ENCODE results near the gene ZNF736.
"Not testable (repeated sequence)": the region's sequence is repeated elsewhere in the genome, so short reads cannot be mapped to it uniquely, and the experiment has no call there.

ZNF736 gene

GRCh38 chr7:64313740-64314491, at the start of gene ZNF736:
Gene ZNF736, plus strand, starts transcription at chr7:64313961. Its CDS starts 190 bp downstream, at chr7:64314151.
- H3K36me3 ChIP-seq (ENCODE audit: control insufficient read depth, insufficient read depth, low read length) = no peaks in the 10 kb centered on the region
- no peaks in the 10 kb centered on the region for H3K27me3 ChIP-seq (ENCODE audit: control insufficient read depth, insufficient read depth, low read length)
- H3K27ac ChIP-seq (ENCODE audit: low read length) = no peak within 1 kb of the TSS
- H3K4me1 ChIP-seq (ENCODE audit: control insufficient read depth, insufficient read depth, low read length) = no peaks in the 10 kb centered on the region
- DNase-seq (ENCODE audit: low read depth, low spot score) = no peak
- no peak within 1 kb of the TSS for H3K4me3 ChIP-seq (ENCODE audit: low read length)
- no CpG with 5 or more reads among the region's 33 CpGs for WGBS (ENCODE audit: insufficient coverage, insufficient read length)
- H3K9me3 ChIP-seq (ENCODE audit: control insufficient read depth, insufficient read depth, low read length) = peaks cover 9% of the 10 kb centered on the region

DNA sequence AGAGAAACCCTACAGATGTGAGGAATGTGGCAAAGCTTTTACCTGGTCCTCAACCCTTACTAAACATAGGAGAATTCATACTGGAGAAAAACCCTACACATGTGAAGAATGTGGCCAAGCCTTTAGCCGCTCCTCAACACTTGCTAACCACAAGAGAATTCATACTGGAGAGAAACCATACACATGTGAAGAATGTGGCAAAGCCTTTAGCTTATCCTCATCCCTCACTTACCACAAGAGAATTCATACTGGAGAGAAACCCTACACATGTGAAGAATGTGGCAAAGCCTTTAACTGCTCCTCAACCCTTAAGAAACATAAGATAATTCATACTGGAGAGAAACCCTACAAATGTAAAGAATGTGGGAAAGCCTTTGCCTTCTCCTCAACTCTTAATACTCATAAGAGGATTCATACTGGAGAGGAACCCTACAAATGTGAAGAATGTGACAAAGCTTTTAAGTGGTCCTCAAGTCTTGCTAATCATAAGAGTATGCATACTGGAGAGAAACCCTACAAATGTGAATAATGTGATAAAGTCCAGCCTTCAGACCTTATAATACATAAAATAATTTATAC, 47.3 kb upstream of the ZNF736 start:
- Histone ChIP-seq H3K36me3 (ENCODE audit: control insufficient read depth, insufficient read depth, low read length) (no peaks in the 10 kb centered on the region), H3K9me3 (ENCODE audit: control insufficient read depth, insufficient read depth, low read length) (no peaks in the 10 kb centered on the region; the same call in 1 of the 2 replicates), H3K27me3 (ENCODE audit: control insufficient read depth, insufficient read depth, low read length) (no peaks in the 10 kb centered on the region), H3K4me3 (ENCODE audit: low read length) (no peak overlapping the region), H3K27ac (ENCODE audit: low read length) (no peak overlapping the region), H3K4me1 (ENCODE audit: control insufficient read depth, insufficient read depth, low read length) (no peaks in the 10 kb centered on the region)
- no CpG with 5 or more reads among the region's 1 CpG for WGBS (ENCODE audit: insufficient coverage, insufficient read length)
- no peak for DNase-seq (ENCODE audit: low read depth, low spot score)

DNA sequence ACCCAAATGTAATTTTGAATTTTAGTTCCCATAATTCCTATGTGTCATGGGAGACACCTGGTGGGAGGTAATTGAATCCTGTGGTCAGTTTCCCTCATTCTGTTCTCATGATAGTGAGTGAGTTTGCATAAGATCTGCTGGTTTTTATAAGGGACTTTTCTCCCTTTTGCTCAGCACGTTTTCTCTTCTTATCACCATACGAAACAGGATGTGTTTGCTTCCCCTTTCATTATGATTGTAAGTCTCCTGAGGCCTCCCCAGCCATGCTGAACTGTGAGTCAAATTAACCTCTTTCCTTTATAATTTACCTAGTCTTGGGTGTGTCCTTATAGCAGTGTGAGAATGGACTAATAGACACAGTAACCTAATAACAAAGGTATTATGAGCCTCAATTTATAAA, 36.1 kb upstream of the ZNF736 start:
- WGBS (ENCODE audit: insufficient coverage, insufficient read length) = no CpG with 5 or more reads among the region's 2 CpGs
- H3K9me3 ChIP-seq (ENCODE audit: control insufficient read depth, insufficient read depth, low read length) = 0 out of 2 replicates have a peak, but pooled peaks cover under 1% of the 10 kb centered on the region
- no peak overlapping the region for H3K4me3 ChIP-seq (ENCODE audit: low read length)
- no peaks in the 10 kb centered on the region for H3K4me1 ChIP-seq (ENCODE audit: control insufficient read depth, insufficient read depth, low read length)
- H3K27me3 ChIP-seq (ENCODE audit: control insufficient read depth, insufficient read depth, low read length) = no peaks in the 10 kb centered on the region
- DNase-seq (ENCODE audit: low read depth, low spot score) = no peak
- H3K27ac ChIP-seq (ENCODE audit: low read length) = no peak overlapping the region
- H3K36me3 ChIP-seq (ENCODE audit: control insufficient read depth, insufficient read depth, low read length) = no peaks in the 10 kb centered on the region

- DNase-seq (ENCODE audit: low read depth, low spot score) = no peak
- no CpG with 5 or more reads among the region's 1 CpG for WGBS (ENCODE audit: insufficient coverage, insufficient read length)
- Histone ChIP-seq H3K4me3 (ENCODE audit: low read length) (no peak overlapping the region), H3K4me1 (ENCODE audit: control insufficient read depth, insufficient read depth, low read length) (no peaks in the 10 kb centered on the region), H3K36me3 (ENCODE audit: control insufficient read depth, insufficient read depth, low read length) (no peaks in the 10 kb centered on the region), H3K9me3 (ENCODE audit: control insufficient read depth, insufficient read depth, low read length) (peaks cover 15% of the 10 kb centered on the region), H3K27ac (ENCODE audit: low read length) (no peak overlapping the region), H3K27me3 (ENCODE audit: control insufficient read depth, insufficient read depth, low read length) (no peaks in the 10 kb centered on the region)
These were observed 18.9 kb upstream of the ZNF736 start for GRCh38 chr7:64294701-64295420.

DNA sequence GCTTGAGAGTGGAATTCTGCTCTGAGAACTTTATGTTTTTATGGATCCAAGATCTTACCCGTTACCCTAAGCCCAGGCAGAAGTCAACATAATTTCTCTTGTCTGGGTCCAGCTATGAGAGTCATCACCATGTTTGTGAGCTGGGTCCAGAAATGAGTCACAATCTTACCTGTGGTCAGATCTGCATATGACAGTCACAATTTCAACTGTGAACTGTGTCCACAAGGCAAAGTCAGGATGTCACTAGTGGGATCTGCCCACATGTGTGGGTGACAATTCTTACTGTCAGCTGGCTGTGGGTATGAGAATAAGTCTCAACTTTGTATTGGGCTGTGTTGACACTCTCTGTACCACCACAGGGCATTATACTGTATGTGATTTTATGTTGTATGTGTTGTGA, 16.3 kb upstream of the ZNF736 start:
- not testable (repeated sequence) for DNase-seq (ENCODE audit: low read depth, low spot score); H3K36me3 ChIP-seq (ENCODE audit: control insufficient read depth, insufficient read depth, low read length); H3K4me1 ChIP-seq (ENCODE audit: control insufficient read depth, insufficient read depth, low read length); H3K27me3 ChIP-seq (ENCODE audit: control insufficient read depth, insufficient read depth, low read length); H3K27ac ChIP-seq (ENCODE audit: low read length); H3K4me3 ChIP-seq (ENCODE audit: low read length)
- whole genome bisulfite sequencing (ENCODE audit: insufficient coverage, insufficient read length) = no CpG with 5 or more reads among the region's 1 CpG
- H3K9me3 ChIP-seq (ENCODE audit: control insufficient read depth, insufficient read depth, low read length) = peaks cover 16% of the 10 kb centered on the region

GRCh38 chr7:64300641-64301405, 12.9 kb upstream of the ZNF736 start:
- H3K9me3 ChIP-seq (ENCODE audit: control insufficient read depth, insufficient read depth, low read length) = peaks cover 11% of the 10 kb centered on the region
- no peak overlapping the region for H3K4me3 ChIP-seq (ENCODE audit: low read length)
- no peaks in the 10 kb centered on the region for H3K4me1 ChIP-seq (ENCODE audit: control insufficient read depth, insufficient read depth, low read length)
- no peak overlapping the region for H3K27ac ChIP-seq (ENCODE audit: low read length)
- H3K36me3 ChIP-seq (ENCODE audit: control insufficient read depth, insufficient read depth, low read length) = no peaks in the 10 kb centered on the region
- no peak for DNase-seq (ENCODE audit: low read depth, low spot score)
- no peaks in the 10 kb centered on the region for H3K27me3 ChIP-seq (ENCODE audit: control insufficient read depth, insufficient read depth, low read length)
- WGBS (ENCODE audit: insufficient coverage, insufficient read length) = no CpG with 5 or more reads among the region's 9 CpGs

DNA sequence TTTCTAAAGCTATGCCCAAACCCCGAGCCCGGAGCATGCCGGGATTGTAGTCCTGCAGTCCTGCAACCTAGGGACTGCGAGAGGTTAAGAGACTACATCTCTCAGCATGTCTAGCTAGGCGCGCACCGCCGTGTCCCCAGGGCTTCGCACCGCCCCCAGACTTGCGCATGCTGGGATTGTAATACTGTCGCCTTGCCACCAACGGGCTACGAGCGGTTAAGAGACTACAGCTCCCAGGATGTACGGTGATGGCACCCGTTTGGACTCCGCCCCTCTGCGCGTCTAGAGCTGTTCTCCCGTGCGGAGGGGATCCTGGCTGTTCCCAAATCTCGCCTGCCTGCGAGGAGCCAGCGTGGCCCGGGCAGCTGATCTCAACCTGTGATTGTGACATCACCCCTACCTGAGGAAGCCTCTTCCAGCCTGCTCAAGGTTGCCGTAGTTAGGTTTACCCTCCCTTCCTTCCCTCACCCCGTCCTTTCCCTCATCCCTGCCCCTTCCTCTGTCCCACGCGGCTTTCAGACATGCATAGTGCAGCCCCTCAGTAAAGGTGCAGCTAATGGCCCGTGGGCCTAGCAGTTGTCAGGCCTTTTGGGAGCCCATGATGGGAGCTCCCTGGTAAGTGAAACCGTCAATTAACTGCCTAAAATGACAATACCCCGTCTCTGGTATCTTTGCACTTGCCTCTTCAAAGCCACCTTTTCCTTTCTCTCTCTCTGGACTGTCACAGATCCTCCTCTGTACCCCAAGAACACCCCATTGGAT, 6.3 kb upstream of the ZNF736 start:
- Histone ChIP-seq H3K4me3 (ENCODE audit: low read length) (no peak overlapping the region), H3K27ac (ENCODE audit: low read length) (no peak overlapping the region), H3K27me3 (ENCODE audit: control insufficient read depth, insufficient read depth, low read length) (no peaks in the 10 kb centered on the region), H3K4me1 (ENCODE audit: control insufficient read depth, insufficient read depth, low read length) (no peaks in the 10 kb centered on the region), H3K36me3 (ENCODE audit: control insufficient read depth, insufficient read depth, low read length) (no peaks in the 10 kb centered on the region; the same call in 1 of the 2 replicates), H3K9me3 (ENCODE audit: control insufficient read depth, insufficient read depth, low read length) (peaks cover 8% of the 10 kb centered on the region)
- WGBS (ENCODE audit: insufficient coverage, insufficient read length) = no CpG with 5 or more reads among the region's 33 CpGs
- DNase-seq (ENCODE audit: low read depth, low spot score) = no peak

DNA sequence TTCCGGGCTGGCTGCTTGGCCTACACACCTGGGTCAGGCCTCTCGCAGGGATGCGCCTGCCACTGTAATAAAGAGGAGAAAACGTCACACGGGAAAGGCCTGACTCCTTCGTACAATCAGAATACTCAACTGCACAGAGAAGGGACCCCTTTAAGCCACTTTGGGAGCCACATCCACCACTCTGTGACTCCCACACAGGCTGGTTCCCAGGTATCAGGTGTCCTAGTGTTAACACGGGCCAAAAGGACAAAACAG, 5.8 kb upstream of the ZNF736 start:
- H3K9me3 ChIP-seq (ENCODE audit: control insufficient read depth, insufficient read depth, low read length) = peaks cover 12% of the 10 kb centered on the region
- no peak overlapping the region for H3K4me3 ChIP-seq (ENCODE audit: low read length)
- no peak overlapping the region for H3K27ac ChIP-seq (ENCODE audit: low read length)
- H3K4me1 ChIP-seq (ENCODE audit: control insufficient read depth, insufficient read depth, low read length) = no peaks in the 10 kb centered on the region
- no CpG with 5 or more reads among the region's 7 CpGs for WGBS (ENCODE audit: insufficient coverage, insufficient read length)
- H3K36me3 ChIP-seq (ENCODE audit: control insufficient read depth, insufficient read depth, low read length) = no peaks in the 10 kb centered on the region; the same call in 1 of the 2 replicates
- H3K27me3 ChIP-seq (ENCODE audit: control insufficient read depth, insufficient read depth, low read length) = no peaks in the 10 kb centered on the region
- DNase-seq (ENCODE audit: low read depth, low spot score) = no peak

- no peak for DNase-seq (ENCODE audit: low read depth, low spot score)
- Histone ChIP-seq H3K27me3 (ENCODE audit: control insufficient read depth, insufficient read depth, low read length) (no peaks in the 10 kb centered on the region), H3K4me3 (ENCODE audit: low read length) (no peak overlapping the region), H3K9me3 (ENCODE audit: control insufficient read depth, insufficient read depth, low read length) (peaks cover 15% of the 10 kb centered on the region), H3K27ac (ENCODE audit: low read length) (no peak overlapping the region), H3K4me1 (ENCODE audit: control insufficient read depth, insufficient read depth, low read length) (no peaks in the 10 kb centered on the region), H3K36me3 (ENCODE audit: control insufficient read depth, insufficient read depth, low read length) (no peaks in the 10 kb centered on the region; the same call in 1 of the 2 replicates)
- no CpG with 5 or more reads among the region's 3 CpGs for WGBS (ENCODE audit: insufficient coverage, insufficient read length)
These were observed 3.3 kb upstream of the ZNF736 start for GRCh38 chr7:64310426-64310825.

DNA sequence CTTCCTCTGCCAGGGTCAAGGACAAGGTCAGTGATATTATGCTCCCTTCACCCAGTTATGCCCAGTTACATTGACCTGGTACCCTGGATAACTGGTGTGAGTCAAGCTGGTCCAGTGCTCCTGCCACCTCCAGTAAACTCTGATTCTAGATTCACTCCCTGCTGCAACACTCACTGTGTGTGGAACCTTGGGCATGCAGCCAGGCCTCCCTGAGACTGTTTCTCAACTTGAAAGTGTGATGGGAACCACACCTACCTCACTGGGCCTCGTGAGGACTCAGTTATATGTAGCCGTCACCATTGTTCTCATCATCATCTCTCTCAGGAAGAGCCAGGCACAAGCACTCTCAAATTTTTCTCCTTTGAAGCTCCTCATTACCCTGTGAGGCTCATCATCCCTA, 935 bp upstream of the ZNF736 start:
- Histone ChIP-seq H3K4me1 (ENCODE audit: control insufficient read depth, insufficient read depth, low read length) (no peaks in the 10 kb centered on the region), H3K9me3 (ENCODE audit: control insufficient read depth, insufficient read depth, low read length) (peaks cover 11% of the 10 kb centered on the region), H3K27ac (ENCODE audit: low read length) (no peak overlapping the region), H3K36me3 (ENCODE audit: control insufficient read depth, insufficient read depth, low read length) (no peaks in the 10 kb centered on the region), H3K4me3 (ENCODE audit: low read length) (no peak overlapping the region), H3K27me3 (ENCODE audit: control insufficient read depth, insufficient read depth, low read length) (no peaks in the 10 kb centered on the region)
- DNase-seq (ENCODE audit: low read depth, low spot score) = no peak
- WGBS (ENCODE audit: insufficient coverage, insufficient read length) = no CpG with 5 or more reads among the region's 2 CpGs
